Keratinocyte (primary cell): ENCODE results near the gene ALOX5AP. TPM values are rescaled to one million over a fixed set of nuclear protein-coding genes. Genes with fewer than 3 reads are reported as not detected.

Source experiments
- DNase-seq: peaks from one replicate; pipeline ENCODE4 v3.0.0-alpha.2; 2011; ENCODE audit warnings: low read depth, missing footprints, low spot score
- FAIRE-seq: peaks from 2 replicates; lab custom pipeline; 2011; peaks lifted over from hg19 to GRCh38; lab: Jason Lieb, UNC
- H2AFZ ChIP-seq: 2 replicates; pipeline ENCODE4 v1.6.0; 2012; ENCODE audit warnings: low read length, control low read depth, inconsistent platforms; ENCODE audit not compliant: control insufficient read depth
- H3K27ac ChIP-seq: 2 replicates; pipeline ENCODE4 v1.5.1; 2011; ENCODE audit warnings: low read length; ENCODE audit not compliant: control insufficient read depth, insufficient read depth
- H3K27me3 ChIP-seq: 3 replicates; pipeline ENCODE4 v1.6.0; 2011; ENCODE audit warnings: low read length; ENCODE audit not compliant: control insufficient read depth, insufficient read depth; ENCODE audit errors: extremely low read depth
- H3K36me3 ChIP-seq, 2 experiments: 2 replicates in 1 of 2; 3 replicates in 1 of 2; pipeline ENCODE4 v1.5.1; 2011; ENCODE audit warnings: low read length in 2 of 2, mild to moderate bottlenecking in 1 of 2; ENCODE audit not compliant: control insufficient read depth in 2 of 2, insufficient read depth in 2 of 2; ENCODE audit errors: extremely low read depth in 1 of 2
- H3K4me1 ChIP-seq: 3 replicates; pipeline ENCODE4 v1.5.1; 2011; ENCODE audit warnings: low read length; ENCODE audit not compliant: control insufficient read depth, insufficient read depth; ENCODE audit errors: extremely low read depth
- H3K4me2 ChIP-seq: 3 replicates; pipeline ENCODE4 v1.6.0; 2011; ENCODE audit warnings: low read depth, low read length; ENCODE audit not compliant: control insufficient read depth, insufficient read depth; ENCODE audit errors: extremely low read depth
- H3K4me3 ChIP-seq, 3 experiments: fragments of 200-600 bp in 1 of 3; sonication (generic) in 1 of 3; 2 replicates in 2 of 3; 3 replicates in 1 of 3; pipeline ENCODE4 v1.5.1; 2011 to 2016; ENCODE audit warnings: low read length in 3 of 3, mild to moderate bottlenecking in 3 of 3, control low read depth in 2 of 3, inconsistent platforms in 1 of 3, low read depth in 1 of 3, mixed read lengths in 1 of 3, mixed run types in 1 of 3, moderate library complexity in 1 of 3; ENCODE audit not compliant: control insufficient read depth in 2 of 3, insufficient read depth in 2 of 3; ENCODE audit errors: extremely low read depth in 1 of 3
- H3K79me2 ChIP-seq: 2 replicates; pipeline ENCODE4 v1.6.0; 2012; ENCODE audit warnings: low read length; ENCODE audit not compliant: control insufficient read depth, insufficient read depth
- H3K9ac ChIP-seq: 3 replicates; pipeline ENCODE4 v1.6.0; 2011; ENCODE audit warnings: low read length; ENCODE audit not compliant: control insufficient read depth, insufficient read depth; ENCODE audit errors: extremely low read depth
- H3K9me1 ChIP-seq: 3 replicates; pipeline ENCODE4 v1.6.0; 2011; ENCODE audit warnings: low read length; ENCODE audit not compliant: control insufficient read depth, insufficient read depth; ENCODE audit errors: extremely low read depth
- H3K9me3 ChIP-seq: 2 replicates; pipeline ENCODE4 v1.5.1; 2012; ENCODE audit warnings: low read depth, low read length; ENCODE audit not compliant: control insufficient read depth
- H4K20me1 ChIP-seq: 3 replicates; pipeline ENCODE4 v1.6.0; 2011; ENCODE audit warnings: low read length; ENCODE audit not compliant: control insufficient read depth, insufficient read depth; ENCODE audit errors: extremely low read depth
- EZH2 ChIP-seq: IDR thresholded peaks from one replicate; pipeline ENCODE4 v1.6.1; 2012; ENCODE audit warnings: inconsistent platforms, mild to moderate bottlenecking, low read length, moderate library complexity
- dilution Hi-C: fragments of 300-500 bp; cut with MboI; formaldehyde crosslinking; loops from one replicate; pipeline ENCODE4 v1.7.0; 2020; ENCODE audit warnings: low sequenced_read_pairs; ENCODE audit not compliant: extremely low pct_ligation_motif_present
- polyA plus RNA-seq, 5 experiments: library from polyadenylated mRNA; depleted of rRNA in 3 of 5; stranded (reverse) in 3 of 5; stranded (forward) in 1 of 5; unstranded in 1 of 5; fragments of >200 nt; gene quantifications; 1 replicate in 1 of 5; 2 replicates in 3 of 5; 3 replicates in 1 of 5; pipeline versions ENCODE4 v1.2.1 to v1.2.3, GENCODE V29; 2011 to 2012; ENCODE audit warnings: missing spikeins in 2 of 5, low read depth in 1 of 5, low replicate concordance in 1 of 5
- TF ChIP-seq, protein P1 (sequence below), 3 experiments: IDR thresholded peaks in 1 of 3; conservative IDR thresholded peaks in 1 of 3; optimal IDR thresholded peaks in 1 of 3; 2 replicates in 2 of 3; 3 replicates in 1 of 3; pipeline versions ENCODE3 to v1.5.1; 2011; ENCODE audit warnings: low read length in 3 of 3, mild to moderate bottlenecking in 3 of 3, moderate library complexity in 2 of 3, control low read depth in 1 of 3, inconsistent platforms in 1 of 3; ENCODE audit not compliant: insufficient read depth in 2 of 3; ENCODE audit errors: extremely low read depth in 1 of 3

The ALOX5AP gene
- polyA plus RNA-seq, 1 donor (not counting 4 experiments of a cell fraction or from before 2014, with no cell fraction given) = 0.31 TPM

DNA sequence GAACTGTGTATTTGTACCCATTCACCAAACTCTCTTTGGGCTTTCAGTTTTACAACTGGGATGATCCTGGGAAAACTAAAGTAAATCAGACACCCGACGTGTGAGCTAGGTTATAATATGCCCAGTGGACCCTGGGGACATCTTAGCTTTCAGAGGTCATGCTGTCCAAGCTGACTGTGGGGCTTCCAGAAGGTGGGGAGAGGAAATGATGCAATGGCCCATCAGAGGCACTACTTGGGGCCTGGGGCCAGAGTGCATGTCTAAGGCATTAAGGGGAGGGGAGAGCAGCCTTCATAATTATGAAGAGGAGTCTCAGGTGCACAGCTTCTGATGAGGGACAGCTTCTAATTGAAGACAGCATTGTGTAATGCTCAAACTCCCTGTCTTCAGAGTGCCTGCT is 30.9 kb downstream of the ALOX5AP start:
- no peak overlapping the region for H3K9ac ChIP-seq
- no peak overlapping the region for H2AFZ ChIP-seq
- no peaks in the 10 kb centered on the region for H4K20me1 ChIP-seq
- FAIRE-seq = no peak
- H3K27ac ChIP-seq = no peak overlapping the region
- no peaks in the 10 kb centered on the region for H3K27me3 ChIP-seq
- no peak overlapping the region for H3K4me2 ChIP-seq
- dilution Hi-C loops = no loop called here
- no peaks in the 10 kb centered on the region for H3K79me2 ChIP-seq
- TF ChIP-seq, protein P1, sequence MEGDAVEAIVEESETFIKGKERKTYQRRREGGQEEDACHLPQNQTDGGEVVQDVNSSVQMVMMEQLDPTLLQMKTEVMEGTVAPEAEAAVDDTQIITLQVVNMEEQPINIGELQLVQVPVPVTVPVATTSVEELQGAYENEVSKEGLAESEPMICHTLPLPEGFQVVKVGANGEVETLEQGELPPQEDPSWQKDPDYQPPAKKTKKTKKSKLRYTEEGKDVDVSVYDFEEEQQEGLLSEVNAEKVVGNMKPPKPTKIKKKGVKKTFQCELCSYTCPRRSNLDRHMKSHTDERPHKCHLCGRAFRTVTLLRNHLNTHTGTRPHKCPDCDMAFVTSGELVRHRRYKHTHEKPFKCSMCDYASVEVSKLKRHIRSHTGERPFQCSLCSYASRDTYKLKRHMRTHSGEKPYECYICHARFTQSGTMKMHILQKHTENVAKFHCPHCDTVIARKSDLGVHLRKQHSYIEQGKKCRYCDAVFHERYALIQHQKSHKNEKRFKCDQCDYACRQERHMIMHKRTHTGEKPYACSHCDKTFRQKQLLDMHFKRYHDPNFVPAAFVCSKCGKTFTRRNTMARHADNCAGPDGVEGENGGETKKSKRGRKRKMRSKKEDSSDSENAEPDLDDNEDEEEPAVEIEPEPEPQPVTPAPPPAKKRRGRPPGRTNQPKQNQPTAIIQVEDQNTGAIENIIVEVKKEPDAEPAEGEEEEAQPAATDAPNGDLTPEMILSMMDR (optimal IDR thresholded peaks at IDR 0.05 in 1 of 3, IDR thresholded peaks at IDR 0.05 in 1 of 3, conservative IDR thresholded peaks at IDR 0.05 in 1 of 3; ENCODE audit: extremely low read depth in 1 of 3, insufficient read depth in 2 of 3, low read length in 3 of 3) = no peak
- no peak for TF ChIP-seq EZH2
- no peaks in the 10 kb centered on the region for H3K9me3 ChIP-seq
- H3K9me1 ChIP-seq = no peaks in the 10 kb centered on the region
- no peak for DNase-seq
- no peak overlapping the region for H3K4me3 ChIP-seq
- peaks cover 7% of the 10 kb centered on the region for H3K4me1 ChIP-seq
- H3K36me3 ChIP-seq = no peaks in the 10 kb centered on the region

DNA sequence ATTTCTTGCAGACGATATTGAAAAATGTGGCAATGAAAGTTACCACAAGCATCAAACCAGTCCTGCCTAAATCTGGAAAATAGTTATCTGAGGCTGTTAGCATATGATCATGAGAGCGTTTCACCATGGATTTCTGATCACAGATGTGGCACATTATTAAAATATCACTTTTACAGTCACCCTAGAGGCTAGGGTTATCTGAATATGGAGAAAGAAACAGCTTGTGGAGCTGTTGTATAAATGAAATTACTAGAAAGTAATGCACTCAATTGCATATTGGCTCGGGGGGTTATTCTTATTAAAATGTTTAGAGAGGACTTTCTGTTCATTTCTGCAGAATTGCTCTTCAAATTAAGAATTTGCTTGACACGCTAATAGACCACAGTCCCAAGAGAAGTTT is 35.6 kb downstream of the ALOX5AP start:
- H3K79me2 ChIP-seq = no peaks in the 10 kb centered on the region
- H4K20me1 ChIP-seq = no peaks in the 10 kb centered on the region
- H3K4me3 ChIP-seq = no peak overlapping the region
- TF ChIP-seq EZH2 = no peak
- TF ChIP-seq, protein P1 (optimal IDR thresholded peaks at IDR 0.05 in 1 of 3, IDR thresholded peaks at IDR 0.05 in 1 of 3, conservative IDR thresholded peaks at IDR 0.05 in 1 of 3; ENCODE audit: extremely low read depth in 1 of 3, insufficient read depth in 2 of 3, low read length in 3 of 3) = no peak
- DNase-seq (no peak), FAIRE-seq (no peak)
- H3K4me1 ChIP-seq = no peaks in the 10 kb centered on the region
- dilution Hi-C loops = no loop called here
- H3K9me1 ChIP-seq = no peaks in the 10 kb centered on the region
- no peak overlapping the region for H3K9ac ChIP-seq
- no peak overlapping the region for H3K4me2 ChIP-seq
- H3K36me3 ChIP-seq = no peaks in the 10 kb centered on the region
- H3K9me3 ChIP-seq = no peaks in the 10 kb centered on the region
- H3K27me3 ChIP-seq = no peaks in the 10 kb centered on the region
- H3K27ac ChIP-seq = no peak overlapping the region
- no peak overlapping the region for H2AFZ ChIP-seq
